Stromal cell of bone marrow (primary cell): Measurements from ENCODE around the gene DES.
"Not testable (repeated sequence)": the region's sequence is repeated elsewhere in the genome, so short reads cannot be mapped to it uniquely, and the experiment has no call there.

ENCODE experiments used
- DNase-seq: peaks from one replicate; pipeline ENCODE4 v3.0.0-alpha.2; 2012; ENCODE audit warnings: low read depth

Gene DES

DNA sequence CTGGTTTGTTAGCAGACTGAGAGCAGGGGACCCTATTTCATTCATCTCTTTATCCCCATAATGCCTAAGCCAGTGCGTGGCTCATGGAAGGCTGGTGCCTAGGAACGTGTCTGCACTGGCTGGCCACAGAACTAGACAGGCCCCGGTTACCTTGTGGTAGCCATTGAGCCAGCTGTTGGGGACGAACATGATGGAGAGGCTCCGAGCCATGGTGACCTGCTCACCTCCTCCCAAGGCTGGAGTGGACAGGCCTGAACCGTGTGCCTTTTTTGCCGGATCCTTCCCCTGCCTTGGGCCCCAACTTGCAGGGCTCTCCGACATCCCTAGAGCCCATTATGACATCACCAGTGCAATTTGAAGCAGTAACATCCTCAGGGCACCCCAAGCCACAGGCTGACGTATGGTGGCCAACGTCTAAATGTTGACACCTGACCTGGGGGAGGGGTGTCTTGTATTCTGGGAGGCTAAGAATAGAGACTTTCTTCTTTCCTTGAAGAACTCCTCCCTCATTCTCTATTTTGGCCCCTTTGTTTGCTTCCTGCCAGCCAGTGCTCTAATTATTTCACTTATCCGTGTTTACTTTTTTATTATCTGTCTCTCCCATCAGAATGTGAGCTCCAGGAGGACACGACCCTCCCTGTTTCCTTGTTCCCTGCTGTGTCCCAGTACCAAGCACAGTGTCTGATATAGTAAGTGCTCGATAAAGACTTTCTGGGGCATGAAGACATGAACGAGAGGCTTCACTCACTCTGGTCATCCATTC, 18.3 kb upstream of the DES start:
- no peak for DNase-seq

GRCh38 chr2:219400562-219400961, 17.6 kb upstream of the DES start:
- no peak for DNase-seq

GRCh38 chr2:219401606-219402005, 16.6 kb upstream of the DES start:
- DNase-seq = no peak

DNA sequence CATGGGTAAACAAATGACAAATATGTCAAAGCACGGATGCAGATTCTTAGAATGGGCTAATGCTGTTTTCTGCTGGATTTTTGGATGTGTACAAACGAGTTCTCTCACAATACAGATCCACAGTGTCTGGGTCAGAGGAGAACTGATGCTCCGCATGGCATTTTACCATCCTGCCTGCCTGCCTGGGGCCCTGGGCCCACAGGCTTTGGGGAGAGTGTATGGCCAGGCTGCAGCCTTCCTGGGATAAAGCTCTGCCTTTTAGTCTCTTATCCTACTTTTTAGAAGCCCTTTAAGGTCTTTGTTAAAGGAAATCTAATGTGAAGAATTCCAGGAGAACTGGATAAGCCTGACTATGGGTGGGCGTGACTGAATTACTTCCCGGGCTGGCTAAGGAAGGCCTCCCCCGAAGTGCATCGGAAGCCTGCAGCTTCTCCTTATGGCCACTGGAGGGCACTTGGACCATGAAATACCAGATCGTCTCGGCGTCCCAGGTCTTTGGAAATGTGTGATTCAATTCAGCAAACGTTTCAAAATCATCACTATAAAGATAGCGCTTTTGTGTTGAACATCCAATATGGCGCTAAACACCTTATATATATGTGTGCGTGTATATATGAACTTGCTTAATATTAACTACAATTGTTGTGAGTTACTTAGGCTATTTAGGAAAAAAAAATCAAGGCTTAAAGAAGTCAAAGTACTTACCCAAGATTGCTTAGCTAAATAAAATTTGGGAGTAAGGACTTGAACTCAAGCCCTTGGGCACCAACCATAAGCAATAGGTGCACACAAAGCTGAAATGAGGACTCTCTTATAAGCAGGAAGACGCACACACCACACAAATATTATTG, 15.3 kb upstream of the DES start:
- DNase-seq = peak; percentile 67

DNA sequence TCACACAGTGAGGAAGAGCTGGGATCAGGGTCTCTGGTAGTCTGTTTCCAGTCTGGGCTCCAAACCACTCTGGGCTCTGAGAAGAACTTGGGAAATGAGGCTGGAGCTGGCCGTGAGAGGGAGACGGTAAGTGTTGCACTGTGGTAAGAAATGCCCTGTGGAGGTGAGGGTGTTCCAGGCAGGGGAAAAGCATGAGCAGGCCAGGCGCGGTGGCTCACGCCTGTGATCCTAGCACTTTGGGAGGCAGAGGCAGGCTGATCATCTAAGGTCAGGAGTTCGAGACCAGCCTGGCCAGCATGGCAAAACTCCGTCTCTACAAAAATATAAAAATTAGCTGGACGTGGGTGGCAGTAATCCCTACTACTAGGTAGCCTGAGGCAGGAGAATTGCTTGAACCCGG, 14.3 kb upstream of the DES start:
- DNase-seq = no peak

DNA sequence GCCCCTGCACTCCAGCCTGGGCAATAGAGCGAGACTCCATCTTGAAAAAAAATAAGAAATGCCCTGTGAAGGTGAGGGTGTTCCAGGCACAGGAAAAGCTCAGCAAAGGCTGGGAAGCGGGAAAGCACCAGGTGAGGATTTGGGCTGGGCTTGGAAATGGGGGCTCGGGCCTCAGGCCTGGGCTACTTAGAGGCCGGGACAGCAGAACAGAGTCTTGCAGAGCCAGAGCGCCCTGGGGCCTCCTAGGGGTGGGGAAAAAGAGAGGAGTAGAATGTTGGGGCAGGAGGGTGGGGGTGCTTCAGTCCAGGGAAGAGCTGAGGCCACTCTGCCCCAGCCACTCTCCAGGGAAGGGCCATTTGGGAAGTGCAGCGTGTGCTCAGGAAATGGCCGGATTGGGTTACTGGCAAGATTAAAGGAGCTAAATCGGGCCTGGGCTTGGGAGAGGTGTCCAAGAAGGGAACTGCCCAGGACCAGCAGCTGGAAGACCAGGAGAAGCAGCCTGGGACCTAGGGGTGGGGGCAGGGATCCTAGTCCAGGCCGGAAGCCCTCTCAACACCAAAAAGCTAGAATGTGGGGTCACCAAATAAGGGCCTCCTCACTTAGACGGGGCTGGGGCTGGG, 13.8 kb upstream of the DES start:
- DNase-seq = no peak

GRCh38 chr2:219404954-219405353, 13.2 kb upstream of the DES start:
- no peak for DNase-seq

DNA sequence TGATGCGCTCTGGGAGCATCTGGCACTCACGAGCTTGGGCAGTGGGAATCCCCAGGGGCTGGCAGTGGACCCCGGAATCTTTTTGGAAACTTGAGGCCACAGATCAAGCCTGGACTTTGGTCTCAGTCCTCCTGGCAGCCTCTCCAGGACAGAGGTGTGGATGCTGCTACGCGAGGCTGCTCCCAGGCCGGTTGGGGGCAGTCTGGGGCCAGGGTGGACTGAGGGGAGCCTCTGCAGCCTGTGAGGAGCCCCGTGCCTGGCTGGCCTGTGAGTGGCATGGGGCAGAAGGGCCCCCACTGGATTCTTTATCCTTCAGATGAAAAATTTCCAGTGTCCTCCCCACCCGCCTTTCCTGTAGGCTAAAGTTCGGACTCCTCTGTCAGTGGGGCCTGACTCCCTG, 12.7 kb upstream of the DES start:
- DNase-seq = no peak

DNA sequence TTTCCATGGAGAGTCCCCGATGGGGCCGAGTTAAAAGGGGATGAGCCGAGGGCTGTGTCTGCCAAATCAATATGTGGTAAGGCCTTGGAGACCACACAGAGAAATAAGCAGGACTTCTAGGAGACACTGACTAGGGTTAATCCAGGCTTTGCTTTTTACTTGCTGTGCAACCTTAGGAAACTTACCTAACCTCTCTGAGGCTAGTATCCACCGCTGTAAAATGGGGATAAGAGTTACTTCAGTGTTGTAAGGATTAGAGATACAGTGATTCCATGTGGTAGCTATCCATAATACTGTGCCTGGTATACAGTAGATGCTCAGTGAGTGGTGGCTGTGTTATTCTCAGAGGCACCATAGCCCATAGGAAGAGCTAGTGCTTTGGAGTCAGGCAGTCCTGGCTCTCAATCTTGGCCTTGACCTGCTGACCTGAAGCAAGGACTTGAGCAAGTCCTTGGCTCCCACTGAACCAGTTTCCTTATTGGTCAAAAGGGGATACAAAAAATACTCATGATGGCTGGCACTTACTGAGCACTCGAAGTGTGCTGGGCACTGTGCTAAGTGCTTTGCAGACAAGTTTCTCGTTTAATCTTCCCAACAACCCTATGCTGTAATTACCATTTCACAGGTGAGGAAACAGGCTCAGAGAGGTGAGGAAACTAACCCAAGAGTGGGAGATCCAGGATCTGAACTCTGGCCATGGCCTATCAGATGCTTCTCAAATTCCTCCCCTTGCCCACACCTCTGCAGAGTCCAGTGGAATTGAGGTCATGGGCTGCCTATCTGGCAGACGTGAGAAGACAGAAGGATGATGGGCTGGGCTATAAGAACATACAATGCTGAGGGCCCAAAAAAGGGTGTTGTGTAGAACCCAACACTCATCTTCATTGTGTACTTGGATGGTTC, 12.0 kb upstream of the DES start:
- no peak for DNase-seq

DNA sequence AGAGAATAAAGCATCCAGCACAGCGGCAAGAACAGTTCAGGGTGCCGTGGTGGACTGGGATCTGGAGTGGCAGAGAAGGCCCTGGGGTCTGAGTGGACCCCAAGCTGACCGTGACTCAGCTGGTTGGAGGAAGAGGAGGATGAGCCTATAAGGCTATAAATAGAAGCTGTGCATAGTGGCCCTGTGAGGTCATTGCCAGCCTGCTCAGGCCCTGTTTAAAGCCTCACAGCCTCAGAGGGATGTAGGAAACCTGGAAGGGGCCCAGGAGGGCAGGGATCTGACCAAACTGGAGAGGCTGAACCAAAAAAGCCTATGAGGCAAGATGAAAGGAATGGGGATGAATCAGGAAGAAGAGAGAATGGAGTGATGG, 11.3 kb upstream of the DES start:
- peak; percentile 96 for DNase-seq

DNA sequence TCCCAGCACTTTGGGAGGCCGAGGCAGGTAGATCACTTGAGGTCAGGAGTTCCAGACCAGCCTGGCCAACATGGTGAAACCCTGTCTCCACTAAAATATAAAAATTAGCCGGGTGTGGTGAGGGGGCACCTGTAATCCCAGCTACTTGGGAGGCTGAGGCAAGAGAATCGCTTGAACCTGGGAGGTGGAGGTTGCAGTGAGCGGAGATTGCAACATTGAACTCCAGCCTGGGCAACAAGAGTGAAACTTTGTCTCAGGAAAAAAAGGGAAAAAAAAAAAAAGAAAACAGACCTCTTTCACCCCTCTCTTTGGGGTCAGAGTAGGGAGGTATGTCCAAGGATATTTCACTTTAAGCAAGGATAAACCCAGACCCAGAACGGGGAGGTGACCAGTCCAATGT, 10.8 kb upstream of the DES start:
- DNase-seq = not testable (repeated sequence)

- no peak for DNase-seq
Observed at GRCh38 chr2:219408204-219408603, 10.0 kb upstream of the DES start.

GRCh38 chr2:219408631-219409030, 9.5 kb upstream of the DES start:
- no peak for DNase-seq

- DNase-seq = no peak
Observed at GRCh38 chr2:219409619-219410018, 8.6 kb upstream of the DES start.

- no peak for DNase-seq
Observed at GRCh38 chr2:219410390-219410789, 7.8 kb upstream of the DES start.

GRCh38 chr2:219414857-219415256, 3.3 kb upstream of the DES start:
- no peak for DNase-seq

DNA sequence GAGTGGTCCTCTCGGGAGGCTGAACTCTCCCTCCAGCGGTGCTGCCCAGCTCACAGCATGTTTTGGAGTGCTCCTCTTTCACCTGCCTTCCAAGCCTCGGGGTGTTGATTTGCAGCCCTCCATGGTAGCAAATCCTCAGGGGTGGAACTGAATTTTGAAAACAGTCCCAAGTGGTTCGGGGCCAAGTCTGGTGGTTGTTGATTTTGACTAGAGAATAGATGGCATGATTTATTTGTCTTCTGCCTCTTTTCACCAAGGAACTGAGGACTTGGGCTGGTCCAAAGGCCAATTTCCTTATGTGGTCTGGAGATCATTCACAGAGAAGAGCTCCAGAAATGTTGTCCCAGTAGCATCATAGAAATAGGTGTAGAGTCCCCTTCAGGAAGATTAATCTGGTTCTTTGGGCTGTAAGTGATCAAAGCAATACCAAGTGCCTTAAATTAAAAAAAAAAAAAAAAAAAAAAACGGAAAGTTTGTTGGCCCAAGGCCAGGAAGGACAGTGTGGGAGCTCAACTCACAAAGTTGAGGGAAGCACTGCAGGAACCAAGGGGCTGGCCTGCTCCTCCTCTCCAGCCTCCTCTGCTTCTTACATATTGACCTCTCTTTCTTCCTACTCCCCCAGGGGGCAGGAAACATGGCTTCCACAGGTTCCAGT, 2.5 kb upstream of the DES start:
- no peak for DNase-seq

GRCh38 chr2:219416235-219416602, 2.0 kb upstream of the DES start:
- no peak for DNase-seq

DNA sequence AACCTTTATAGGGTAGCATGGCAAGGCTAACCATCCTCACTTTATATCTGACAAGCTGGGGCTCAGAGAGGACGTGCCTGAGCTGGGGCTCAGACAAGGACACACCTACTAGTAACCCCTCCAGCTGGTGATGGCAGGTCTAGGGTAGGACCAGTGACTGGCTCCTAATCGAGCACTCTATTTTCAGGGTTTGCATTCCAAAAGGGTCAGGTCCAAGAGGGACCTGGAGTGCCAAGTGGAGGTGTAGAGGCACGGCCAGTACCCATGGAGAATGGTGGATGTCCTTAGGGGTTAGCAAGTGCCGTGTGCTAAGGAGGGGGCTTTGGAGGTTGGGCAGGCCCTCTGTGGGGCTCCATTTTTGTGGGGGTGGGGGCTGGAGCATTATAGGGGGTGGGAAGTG, 1.2 kb upstream of the DES start:
- no peak for DNase-seq

- no peak for DNase-seq
Observed at GRCh38 chr2:219417374-219417773, 803 bp upstream of the DES start.

DNA sequence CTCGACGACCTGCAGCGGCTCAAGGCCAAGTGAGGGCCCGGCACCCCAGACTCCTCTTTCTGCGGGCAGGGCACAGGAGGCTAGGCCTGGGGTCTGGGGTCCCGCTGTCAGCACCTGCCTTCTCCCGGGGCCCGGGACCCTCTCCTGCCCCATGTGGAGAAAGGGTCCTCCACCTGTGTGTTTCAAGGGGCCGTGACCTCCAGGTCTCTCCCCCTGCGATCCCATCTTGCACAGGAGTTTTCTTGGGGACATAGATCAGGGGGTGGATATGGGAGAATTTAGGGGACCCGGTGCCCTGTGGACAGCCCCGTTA, 791 bp downstream of the DES start:
- DNase-seq = no peak
